ENCODE measurements around the gene SRRM5.

DNA sequence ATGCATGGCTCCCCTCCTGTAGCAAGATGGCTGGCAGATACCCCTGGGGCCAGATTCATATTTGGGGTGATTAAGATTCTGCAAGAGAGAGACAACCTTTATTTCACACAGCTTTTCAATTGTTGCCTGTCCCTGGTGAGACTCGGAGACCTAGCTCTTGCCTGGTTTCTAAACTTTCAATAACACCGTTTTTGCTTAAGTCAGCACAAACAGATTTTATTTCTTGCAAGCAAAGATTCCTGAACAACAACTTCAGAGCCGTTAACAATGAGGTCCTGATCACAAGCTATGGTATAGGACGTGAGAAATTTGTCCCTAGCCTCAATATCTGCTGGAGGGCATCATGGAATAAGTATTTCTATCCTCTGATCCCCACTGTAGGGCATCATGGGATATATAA lies 30.6 kb downstream of the SRRM5 start:
- TF ChIP-seq GATA3 (IDR thresholded peaks at IDR 0.05; ENCODE audit: low read depth, low read length), result no peak
- no peak for TF ChIP-seq GATA2 (IDR thresholded peaks at IDR 0.05; ENCODE audit: low read depth, low read length)
